ENCODE data around the gene DCTN4.

DNA sequence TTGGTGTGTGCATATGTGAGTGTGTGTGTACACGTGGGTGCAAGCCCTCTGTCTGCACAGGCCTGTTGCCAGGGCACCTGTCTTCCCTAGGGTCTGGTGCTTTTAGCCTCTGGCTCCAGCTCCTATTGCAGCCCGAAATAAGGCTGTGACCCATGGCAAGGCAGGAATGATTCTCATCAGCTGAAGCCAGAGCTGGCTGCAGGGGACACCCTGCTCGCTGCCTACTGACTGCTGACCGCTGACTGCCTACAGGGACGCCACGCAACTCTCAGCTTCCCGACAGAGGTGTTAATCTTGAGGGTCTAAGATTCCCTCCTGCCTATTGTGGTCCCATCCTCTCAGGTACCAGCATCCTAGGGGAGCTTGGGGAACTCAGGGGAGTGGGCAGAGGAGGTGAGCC is 97.7 kb downstream of the DCTN4 start, which contains the start of gene MYOZ3:
- TF ChIP-seq, protein P1, sequence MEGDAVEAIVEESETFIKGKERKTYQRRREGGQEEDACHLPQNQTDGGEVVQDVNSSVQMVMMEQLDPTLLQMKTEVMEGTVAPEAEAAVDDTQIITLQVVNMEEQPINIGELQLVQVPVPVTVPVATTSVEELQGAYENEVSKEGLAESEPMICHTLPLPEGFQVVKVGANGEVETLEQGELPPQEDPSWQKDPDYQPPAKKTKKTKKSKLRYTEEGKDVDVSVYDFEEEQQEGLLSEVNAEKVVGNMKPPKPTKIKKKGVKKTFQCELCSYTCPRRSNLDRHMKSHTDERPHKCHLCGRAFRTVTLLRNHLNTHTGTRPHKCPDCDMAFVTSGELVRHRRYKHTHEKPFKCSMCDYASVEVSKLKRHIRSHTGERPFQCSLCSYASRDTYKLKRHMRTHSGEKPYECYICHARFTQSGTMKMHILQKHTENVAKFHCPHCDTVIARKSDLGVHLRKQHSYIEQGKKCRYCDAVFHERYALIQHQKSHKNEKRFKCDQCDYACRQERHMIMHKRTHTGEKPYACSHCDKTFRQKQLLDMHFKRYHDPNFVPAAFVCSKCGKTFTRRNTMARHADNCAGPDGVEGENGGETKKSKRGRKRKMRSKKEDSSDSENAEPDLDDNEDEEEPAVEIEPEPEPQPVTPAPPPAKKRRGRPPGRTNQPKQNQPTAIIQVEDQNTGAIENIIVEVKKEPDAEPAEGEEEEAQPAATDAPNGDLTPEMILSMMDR (conservative IDR thresholded peaks at IDR 0.05; ENCODE audit: low read depth, low read length) = no peak
- no peak for TF ChIP-seq EZH2 (IDR thresholded peaks at IDR 0.05; ENCODE audit: borderline replicate concordance, low read depth, low read length, poor library complexity, severe bottlenecking)

Data from A673 (cell line).